ENCODE measurements around the gene FUS.

GRCh38 chr16:31190061-31190460 is 10.1 kb downstream of the FUS start:
- TF ChIP-seq CTCF (IDR thresholded peaks at IDR 0.05) (no peak), POLR2A (IDR thresholded peaks at IDR 0.05) (no peak)
